ENCODE data around the gene CAPN7.

The CAPN7 gene

DNA sequence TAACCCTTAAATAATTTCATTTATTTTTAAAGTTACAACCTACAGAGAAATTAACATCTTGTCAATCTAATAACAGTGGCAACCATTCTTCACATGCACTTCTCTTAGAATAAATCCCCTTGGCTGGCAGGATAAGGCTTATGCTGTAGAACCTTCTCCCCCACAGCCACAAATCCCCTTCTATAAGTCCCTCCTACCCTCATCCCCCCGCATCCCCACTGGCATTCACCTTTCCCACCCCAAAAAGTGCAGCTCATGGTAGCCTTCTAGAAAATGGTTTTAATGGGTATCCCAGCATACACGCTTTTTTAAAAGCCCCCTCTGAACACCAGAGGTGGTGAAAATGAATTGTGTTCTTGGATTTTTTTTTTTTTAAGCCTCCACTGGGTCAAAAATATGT, 49.2 kb downstream of the CAPN7 start:
- DNase-seq: no peak

DNA sequence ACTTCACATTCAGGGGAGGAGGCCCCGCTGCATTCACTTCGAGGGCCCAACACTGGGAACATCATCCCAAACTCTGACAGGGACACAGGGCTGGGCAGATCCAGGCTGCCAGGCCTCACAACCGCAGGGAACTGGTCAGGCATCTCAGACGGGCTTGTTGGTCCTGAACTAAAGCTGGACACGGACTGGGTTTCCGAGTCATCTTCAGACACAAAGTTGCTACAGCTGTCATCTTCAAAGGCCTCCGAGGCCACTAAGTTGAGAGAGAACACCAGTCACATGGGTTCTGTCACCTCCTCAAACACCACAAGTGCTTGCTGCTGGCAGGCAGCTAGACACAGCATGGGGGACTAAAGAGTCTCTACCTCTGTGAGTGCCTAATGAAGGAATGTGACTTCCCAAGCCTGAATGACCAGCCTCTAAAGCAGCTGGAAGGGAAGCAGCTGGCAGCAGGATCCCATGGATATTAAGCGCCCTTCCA, 50.9 kb downstream of the CAPN7 start:
- no peak for DNase-seq

- no peak for DNase-seq
Measured at GRCh38 chr3:15258720-15259119, 52.7 kb downstream of the CAPN7 start.

DNA sequence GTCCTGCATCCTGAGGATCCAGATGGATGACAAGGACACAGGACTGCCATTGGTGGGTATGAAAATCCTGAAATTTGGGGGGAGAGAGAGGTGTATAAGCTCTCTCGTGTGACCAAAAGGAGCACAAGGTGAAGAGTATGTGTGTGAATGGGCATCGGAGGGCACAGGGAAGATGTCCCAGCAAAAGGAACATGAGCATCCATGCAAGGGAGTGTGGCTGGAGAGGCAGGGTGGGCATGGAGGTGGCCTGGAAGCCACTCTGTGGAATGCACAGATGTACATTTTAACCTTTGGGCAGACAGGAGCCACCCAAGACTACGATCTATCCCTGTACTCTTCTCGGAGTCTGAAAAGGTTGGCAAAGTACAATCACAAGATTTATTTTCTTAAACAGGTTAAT, 54.5 kb downstream of the CAPN7 start:
- no peak for DNase-seq

DNA sequence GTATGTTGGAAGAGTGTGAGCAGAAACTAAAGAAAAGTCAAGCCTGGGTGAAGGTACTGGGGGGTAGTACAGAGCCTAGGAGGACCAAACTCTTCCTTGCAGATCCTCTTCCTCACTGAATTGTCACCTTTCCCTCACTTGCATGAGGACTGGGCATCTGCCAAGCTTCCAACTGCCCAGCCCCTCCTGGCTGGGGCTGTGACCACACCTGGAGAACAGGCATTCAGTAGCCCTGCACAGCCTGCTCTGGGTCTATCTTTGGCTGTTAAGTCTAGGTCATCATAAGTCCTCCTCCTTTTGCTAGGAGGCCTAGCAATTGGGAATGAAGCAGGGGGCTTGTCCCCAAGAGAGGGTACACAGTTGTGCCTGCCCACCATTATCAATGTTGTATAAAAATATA, 55.2 kb downstream of the CAPN7 start:
- DNase-seq: no peak

DNA sequence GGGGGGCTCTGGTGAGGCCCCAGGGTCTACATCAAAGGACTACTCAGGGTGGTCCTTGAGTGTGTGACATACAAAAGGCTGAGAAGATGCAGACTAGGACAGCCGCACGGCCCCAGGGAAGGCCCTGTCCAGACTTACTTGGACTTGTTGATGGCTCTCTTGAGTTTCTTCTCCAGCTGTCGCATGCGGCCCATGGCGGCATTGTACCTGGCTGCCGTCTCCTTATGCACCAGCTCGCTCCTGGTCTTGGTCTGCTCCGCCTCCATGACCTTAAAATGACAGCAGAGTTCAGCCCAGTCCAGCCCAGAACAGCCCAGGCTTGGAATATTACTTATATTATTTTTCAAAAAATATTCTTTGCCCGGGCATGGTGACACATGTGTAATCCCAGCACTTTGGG, 56.0 kb downstream of the CAPN7 start:
- DNase-seq: no peak

DNA sequence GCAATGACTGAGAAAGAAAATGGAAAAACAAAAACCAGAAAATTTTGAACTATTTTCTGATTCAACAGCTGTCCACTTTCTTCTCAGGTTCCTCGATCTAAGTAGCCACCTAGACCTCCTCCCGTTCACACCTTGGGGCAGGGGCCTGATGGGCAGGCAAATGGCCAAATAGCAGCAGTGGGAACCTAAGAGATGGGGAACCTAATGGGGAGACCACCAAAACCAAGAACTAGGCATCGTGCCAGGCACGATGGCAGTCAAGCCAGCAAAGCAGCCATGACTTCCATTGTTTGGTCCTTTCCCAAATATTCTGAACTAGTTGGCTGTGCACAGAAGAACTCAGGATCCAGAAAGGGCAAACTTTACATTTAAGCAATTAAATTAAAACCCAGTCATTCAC, 57.1 kb downstream of the CAPN7 start:
- no peak for DNase-seq

DNA sequence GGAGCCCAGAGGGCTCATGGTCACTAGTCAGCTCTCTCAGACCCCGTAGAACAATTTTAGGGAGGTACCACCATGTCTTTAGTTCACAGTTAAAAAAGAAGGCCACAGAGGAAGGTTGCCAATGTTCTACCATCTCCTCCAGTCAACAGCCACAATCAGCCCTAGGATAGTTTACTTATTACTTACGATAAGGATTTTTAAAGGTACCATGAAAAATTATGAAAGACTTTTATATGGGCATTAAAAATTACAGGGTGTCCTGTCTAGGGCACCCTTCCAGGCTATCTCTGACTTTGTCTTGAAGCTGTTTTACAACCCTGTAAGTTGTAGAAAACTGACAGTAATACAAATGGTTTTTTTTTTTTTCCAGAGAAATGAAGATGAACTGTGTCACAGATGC, 57.9 kb downstream of the CAPN7 start:
- DNase-seq: no peak

GRCh38 chr3:15264486-15264885, 58.4 kb downstream of the CAPN7 start:
- DNase-seq: no peak

GRCh38 chr3:15265655-15266509, 59.8 kb downstream of the CAPN7 start:
- DNase-seq: no peak

DNA sequence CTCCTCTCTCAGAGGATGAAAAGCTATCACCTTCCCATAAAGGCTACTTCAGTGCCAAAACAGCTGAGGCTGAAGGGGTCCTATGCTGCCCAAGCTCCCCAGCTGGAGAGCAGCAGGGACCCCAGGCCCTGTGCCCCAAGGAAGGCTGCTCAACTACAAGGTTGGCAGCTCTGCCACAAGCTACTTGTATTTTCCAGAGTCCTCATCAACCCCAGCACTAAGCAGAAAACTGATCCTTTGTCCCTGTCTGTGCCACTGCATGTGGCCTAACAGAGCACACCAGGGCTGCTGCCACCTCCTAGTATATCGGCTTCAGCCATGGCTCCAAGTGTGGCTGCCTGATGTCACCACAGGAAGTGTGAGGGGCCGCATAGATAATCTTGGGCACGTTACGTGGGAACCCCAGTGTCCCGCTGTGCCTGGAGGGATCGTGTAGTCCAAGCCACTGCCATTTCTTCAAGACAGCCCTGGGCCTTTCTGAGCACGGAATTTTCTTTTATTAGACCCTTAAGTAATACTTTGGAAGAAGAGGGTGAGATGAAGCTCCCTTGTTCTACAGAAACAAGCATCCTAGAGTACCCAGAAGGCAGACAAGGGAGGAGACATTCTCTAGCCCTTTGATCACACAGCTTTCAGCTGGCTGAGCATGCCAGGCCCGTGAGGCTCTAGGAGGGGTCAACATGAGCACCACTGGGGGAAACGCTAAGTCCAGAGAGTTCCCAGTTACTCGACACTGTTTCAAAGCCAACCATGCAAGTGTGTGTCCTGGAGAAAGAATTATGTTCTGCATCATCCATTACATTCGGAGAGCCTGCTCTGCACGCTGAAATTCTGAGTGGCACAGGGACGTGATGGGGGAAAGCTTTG, 60.7 kb downstream of the CAPN7 start:
- no peak for DNase-seq

GRCh38 chr3:15267502-15267901, 61.5 kb downstream of the CAPN7 start:
- no peak for DNase-seq

- DNase-seq: peak; percentile 87
Measured at GRCh38 chr3:15268033-15268631, 62.1 kb downstream of the CAPN7 start.

GRCh38 chr3:15269091-15269989, 63.3 kb downstream of the CAPN7 start:
- DNase-seq: no peak

DNA sequence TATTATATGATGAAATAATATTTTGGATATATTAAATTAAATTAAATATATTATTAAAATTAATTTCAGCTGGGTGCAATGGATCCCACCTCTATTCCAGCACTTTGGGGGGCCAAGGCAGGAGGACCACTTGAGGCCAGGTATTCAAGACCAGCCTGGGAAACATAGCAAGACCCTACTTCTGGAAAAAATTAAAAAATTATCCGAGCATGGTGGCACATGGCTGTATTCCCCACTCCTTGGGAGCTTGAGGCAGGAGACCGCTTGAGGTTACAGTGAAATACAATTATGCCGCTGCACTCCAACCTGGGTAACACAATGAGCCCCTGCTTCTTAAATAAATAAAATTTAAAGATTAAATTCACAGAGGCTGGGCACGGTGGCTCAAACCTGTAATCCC, 65.0 kb downstream of the CAPN7 start:
- DNase-seq: no peak

DNA sequence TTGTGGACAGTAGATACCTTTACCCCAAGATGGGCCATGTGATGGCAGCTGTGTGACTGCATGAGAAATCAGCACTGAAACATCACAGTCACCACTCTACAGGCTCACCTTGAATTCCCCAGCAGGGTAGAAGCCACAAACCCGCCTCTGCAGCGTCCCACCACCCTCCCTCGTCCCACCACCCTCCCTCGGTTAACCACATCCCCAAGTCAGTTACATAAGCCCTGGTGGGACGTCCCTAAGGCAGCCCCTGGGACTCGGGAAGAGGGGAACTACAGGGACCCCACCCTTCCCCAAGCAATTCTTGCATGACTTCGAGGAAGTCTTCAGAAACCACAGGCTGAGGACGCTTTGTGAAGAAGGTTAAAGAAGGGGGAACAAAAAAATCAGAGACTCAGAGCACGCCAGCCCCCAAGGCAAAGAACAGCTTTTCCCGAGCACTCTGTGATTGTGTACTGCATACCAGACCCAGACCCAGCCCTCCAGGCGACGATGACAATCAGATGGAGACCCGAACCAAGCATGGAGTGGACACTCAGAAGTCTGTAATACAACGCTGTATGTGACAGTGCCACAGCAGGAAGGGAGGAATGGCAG, 65.8 kb downstream of the CAPN7 start:
- no peak for DNase-seq

GRCh38 chr3:15272426-15273196, 66.6 kb downstream of the CAPN7 start:
- DNase-seq: no peak

DNA sequence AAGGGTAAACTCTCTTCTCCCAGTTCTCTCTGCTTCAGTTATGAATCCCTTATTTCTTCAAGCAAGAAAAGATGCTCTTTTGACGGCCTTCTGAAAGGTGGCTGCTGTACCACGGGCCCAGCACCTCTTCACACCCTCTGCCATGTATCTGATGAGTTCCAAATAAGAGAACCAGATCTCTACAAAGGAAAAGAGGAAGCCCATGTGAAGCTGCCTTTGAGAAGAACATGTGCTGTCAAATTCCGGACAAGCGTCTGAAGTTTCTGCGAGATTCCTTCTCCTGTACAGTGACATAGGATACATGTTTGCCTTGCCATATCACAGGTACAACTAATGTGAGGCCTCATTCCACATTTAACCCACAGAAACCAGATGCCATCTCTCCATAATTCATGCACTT, 67.2 kb downstream of the CAPN7 start:
- DNase-seq: no peak

- no peak for DNase-seq
Measured at GRCh38 chr3:15276028-15276724, 70.1 kb downstream of the CAPN7 start.

GRCh38 chr3:15277861-15278500, 71.9 kb downstream of the CAPN7 start:
- no peak for DNase-seq

Data from RPMI8226 (cell line).